Endometrium (tissue), 2 donors: Measurements from ENCODE around the gene MPO.

Source experiments
- FAIRE-seq: peaks from 2 replicates; lab custom pipeline; 2012; peaks lifted over from hg19 to GRCh38; lab: Jason Lieb, UNC
- donor health status: control.
- donor health status: control.

Gene MPO

GRCh38 chr17:58263773-58264172 lies 17.0 kb downstream of the MPO start:
- no peak for FAIRE-seq

DNA sequence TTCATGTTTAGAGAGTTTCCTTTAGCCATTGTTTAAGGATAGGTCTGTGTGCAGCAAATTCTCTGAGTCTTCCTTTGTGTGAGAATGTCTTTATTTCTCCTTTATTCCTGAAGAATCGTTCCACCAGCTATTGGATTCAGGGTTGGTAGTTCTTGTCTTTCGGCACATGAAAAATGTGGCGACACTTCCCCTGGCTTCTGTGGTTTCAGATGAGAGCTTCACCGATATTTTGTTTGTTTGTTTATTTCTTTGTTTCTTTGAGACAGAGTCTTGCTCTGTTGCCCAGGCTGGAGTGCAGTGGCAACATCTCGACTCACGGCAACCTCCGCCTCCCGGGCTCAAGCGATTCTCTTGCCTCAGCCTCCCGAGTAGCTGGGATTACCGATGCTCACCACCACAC lies 18.6 kb downstream of the MPO start:
- FAIRE-seq: no peak

- FAIRE-seq: no peak
Observed at GRCh38 chr17:58254803-58255202, 25.9 kb downstream of the MPO start.

DNA sequence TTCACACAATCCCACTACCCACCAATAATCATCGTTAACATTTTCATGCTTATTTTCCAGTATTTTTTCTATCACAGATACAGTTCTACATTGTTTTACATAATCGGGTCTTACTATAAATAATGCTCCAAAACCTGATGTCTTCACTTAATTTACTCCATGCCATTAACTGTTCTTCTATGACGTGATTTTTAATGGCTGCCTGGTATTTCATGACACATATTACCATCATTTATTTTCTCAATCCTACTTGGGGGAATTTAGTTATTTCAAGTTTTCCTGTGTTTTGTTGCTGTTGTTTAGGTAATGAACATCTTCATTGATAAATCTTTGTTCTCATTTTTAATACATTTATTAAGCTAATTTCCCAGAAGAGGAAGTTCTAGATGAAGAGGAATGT lies 27.7 kb downstream of the MPO start:
- FAIRE-seq: no peak

DNA sequence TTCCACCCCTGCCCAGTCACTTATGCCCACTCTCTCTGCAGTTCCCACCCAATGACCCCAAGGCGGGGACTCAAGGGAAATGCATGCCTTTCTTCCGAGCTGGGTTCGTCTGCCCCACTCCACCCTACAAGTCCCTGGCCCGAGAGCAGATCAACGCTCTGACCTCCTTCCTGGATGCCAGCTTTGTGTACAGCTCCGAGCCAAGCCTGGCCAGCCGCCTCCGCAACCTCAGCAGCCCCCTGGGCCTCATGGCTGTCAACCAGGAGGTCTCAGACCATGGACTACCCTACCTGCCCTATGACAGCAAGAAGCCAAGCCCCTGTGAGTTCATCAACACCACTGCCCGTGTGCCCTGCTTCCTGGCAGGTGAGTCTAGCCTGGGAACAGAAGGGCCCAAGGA lies 28.6 kb downstream of the MPO start:
- no peak for FAIRE-seq

GRCh38 chr17:58250344-58251011 lies 30.3 kb downstream of the MPO start:
- FAIRE-seq: no peak

GRCh38 chr17:58249270-58250133 lies 31.2 kb downstream of the MPO start:
- no peak for FAIRE-seq

GRCh38 chr17:58248955-58249269 lies 31.8 kb downstream of the MPO start:
- no peak for FAIRE-seq

DNA sequence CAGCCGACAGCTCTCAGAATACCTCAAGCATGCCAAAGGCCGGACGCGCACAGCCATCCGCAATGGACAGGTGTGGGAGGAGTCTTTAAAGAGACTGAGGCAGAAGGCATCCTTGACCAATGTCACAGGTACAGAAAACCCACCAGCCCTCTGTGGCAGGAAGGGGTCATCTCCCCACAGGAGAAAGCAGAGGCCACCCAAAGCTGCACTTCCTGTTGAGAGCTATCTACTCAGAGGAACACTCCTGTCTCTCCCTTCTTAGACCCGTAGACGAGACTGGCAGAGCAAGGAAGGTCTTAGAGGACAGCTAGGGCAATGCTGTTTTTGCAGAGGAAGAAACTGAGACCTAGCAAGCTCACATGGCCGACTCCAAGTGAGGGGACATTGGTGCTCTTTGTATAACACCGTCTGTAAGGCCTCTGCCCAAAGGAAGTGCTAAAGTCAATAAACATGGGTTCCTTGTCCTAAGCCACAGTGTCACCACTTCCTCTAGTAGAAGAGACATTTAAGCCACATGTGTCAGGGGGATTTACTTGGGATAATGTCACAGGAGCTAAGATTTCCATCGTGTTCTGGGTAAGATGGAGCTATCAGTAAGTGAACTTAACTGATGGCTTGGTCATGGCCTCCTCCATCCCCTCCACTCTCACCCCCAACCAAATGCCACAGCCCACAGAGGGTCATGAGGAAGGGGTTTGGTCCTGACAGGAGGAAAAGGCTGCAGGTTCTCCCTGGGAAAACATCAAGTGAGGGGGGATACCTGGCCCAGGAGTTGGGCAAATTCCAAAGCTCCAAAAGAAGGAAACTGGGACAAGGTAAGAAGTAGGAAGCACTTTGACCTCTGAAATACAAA lies 33.0 kb downstream of the MPO start:
- no peak for FAIRE-seq

DNA sequence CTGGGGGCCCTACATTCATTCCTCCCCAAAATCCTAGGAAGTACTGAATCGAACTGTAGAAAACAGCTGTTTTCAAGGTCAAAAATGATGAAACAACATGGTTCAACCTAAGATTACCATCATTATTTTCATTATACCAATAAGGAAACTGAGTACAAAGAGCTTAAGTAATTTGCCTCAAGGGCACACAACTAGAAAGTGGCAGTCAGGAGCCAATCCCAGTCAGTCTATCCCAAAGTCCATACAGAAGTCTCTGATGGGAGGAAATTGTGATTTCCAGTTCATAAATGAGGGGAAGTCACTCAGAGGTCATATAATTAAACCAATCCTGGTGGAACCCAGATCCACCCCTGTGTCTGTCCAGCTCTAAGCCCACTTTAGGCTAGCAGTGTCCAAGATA lies 34.0 kb downstream of the MPO start:
- FAIRE-seq: no peak

- no peak for FAIRE-seq
Observed at GRCh38 chr17:58246104-58246740, 34.5 kb downstream of the MPO start.

DNA sequence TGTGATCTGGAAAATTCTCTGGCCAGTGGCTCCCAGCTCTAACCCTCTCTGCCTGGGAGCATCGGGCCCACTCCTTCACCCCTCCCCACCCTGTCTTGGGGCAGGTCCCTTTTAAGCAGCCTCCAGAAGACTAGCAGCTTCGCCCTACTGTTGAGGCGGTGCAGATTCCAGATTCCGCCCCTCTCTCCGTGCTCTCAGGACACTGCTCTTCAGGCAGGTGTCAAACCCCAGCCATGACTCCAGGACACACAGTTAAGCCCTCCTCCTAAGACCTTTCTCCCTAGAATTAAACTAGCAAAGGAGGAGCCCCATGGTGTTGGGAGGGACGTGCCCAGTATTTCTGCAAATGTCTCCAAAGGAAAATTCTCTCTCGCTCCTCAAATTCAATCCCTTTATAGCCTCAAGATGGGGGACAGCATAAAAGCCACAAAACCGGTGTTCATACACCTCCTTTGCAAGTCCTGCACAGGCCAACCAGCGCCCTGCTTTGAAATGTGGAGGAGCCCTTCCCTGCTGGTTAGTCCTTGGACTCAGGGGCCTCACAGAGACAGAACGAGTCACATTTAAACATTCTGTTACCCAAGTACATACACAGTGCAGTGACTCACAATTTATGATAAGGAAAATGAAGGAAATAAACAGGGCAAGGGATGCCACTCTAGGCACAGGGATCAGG lies 35.2 kb downstream of the MPO start:
- no peak for FAIRE-seq

GRCh38 chr17:58244963-58245362 lies 35.8 kb downstream of the MPO start:
- FAIRE-seq: no peak

- no peak for FAIRE-seq
Observed at GRCh38 chr17:58242171-58242784, 38.5 kb downstream of the MPO start.

DNA sequence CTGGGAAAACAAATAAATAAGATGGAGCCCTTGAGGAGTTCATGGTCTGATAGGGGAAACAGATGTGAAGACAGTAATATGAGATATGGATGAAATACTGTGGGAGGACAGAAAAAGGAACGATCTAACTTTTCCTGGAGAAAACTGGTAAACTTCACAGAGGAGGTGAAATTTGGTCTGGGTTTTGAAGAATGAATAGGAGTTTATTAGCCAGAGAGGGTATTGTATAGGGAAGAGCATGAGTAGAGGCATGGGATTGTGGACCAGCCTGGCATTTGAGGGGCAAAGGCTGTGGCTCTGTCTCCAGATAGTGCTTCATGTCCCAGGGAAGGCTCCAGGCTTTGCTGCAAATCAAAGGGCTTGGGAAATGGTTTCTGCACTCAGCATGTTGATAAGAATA lies 40.7 kb downstream of the MPO start:
- no peak for FAIRE-seq

- FAIRE-seq: no peak
Observed at GRCh38 chr17:58238147-58238634, 42.5 kb downstream of the MPO start, which contains the start of gene LPO. TSS of gene LPO (plus strand) at chr17:58238584. CDS start at chr17:58242980, 4,396 bp downstream.

DNA sequence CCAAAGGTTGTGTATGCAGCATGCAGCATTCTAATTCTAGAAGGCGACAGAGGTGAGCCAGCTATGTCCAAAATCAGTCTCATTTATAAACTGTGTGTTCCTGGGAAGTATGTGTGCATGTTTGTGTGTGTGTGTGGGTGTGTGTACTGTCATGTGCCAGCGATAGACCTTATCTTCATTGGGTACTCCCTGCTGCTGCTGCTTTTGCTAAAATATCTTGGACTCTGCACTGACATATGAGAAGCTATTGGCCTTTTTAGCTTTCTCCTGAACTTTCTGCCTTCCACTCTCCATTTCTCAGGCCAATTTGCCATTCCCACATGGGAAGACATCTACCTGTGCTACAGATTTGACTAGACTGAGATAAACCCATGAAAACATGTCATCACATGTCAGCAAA lies 44.3 kb downstream of the MPO start:
- no peak for FAIRE-seq

GRCh38 chr17:58235821-58236220 lies 44.9 kb downstream of the MPO start:
- FAIRE-seq: no peak

DNA sequence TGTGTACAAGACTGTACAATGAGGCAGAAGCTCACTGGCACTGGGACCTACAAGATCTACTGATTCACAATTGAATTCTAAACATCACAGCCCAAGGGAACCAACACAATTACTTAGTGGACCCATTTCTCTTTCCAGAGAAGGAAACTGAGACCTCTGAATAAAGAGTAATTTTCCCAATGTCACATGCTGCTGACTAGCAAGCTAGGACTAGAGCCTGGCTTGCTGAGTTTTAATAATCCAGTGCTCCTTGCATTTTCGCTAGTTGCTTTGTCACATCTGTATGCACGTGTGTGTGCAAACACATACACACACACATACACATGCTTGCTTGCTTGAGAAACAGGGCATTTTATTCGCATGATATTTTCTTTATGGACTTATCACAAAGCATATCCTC lies 46.2 kb downstream of the MPO start:
- no peak for FAIRE-seq

- FAIRE-seq: no peak
Observed at GRCh38 chr17:58233543-58233942, 47.2 kb downstream of the MPO start.

DNA sequence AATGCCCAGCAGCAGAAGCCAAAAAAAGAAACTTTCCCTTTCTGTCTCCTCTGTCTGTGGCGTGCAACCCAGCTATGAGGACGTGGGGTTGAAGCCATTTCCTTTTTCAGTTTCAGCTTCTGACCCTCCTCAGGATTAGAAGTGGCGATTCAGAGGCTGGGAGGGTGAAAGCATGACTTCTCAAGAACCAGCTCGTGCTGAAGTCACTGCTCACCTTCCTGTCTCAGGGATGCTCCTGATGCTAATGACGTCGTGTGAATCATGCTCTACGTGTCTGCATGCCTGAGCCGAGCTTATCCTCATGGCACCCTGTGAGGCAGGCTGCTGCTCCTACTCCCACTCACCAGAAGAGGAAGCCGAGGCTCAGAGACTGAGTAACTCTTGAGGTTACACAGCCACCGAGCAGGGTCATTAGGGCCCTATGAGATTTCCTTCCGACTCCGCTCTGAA lies 48.0 kb downstream of the MPO start:
- no peak for FAIRE-seq
